COR-L47 (cell line): ENCODE measurements around the gene ZDHHC14.
"Not testable (repeated sequence)": the region's sequence is repeated elsewhere in the genome, so short reads cannot be mapped to it uniquely, and the experiment has no call there.

Source experiments
- DNase-seq: peaks from one replicate; lab custom pipeline; 2025; lab: John Stamatoyannopoulos, UW

ZDHHC14 gene

GRCh38 chr6:157571950-157572349 lies 191.0 kb downstream of the ZDHHC14 start:
- no peak for DNase-seq

- no peak for DNase-seq
Measured at GRCh38 chr6:157574851-157575424, 193.9 kb downstream of the ZDHHC14 start.

- no peak for DNase-seq
Measured at GRCh38 chr6:157575436-157576145, 194.6 kb downstream of the ZDHHC14 start.

- not testable (repeated sequence) for DNase-seq
Measured at GRCh38 chr6:157576991-157577390, 196.0 kb downstream of the ZDHHC14 start.

GRCh38 chr6:157578527-157578926 lies 197.5 kb downstream of the ZDHHC14 start:
- not testable (repeated sequence) for DNase-seq

GRCh38 chr6:157579467-157580031 lies 198.6 kb downstream of the ZDHHC14 start:
- no peak for DNase-seq

- DNase-seq = no peak
Measured at GRCh38 chr6:157584036-157584435, 203.0 kb downstream of the ZDHHC14 start.

- DNase-seq = no peak
Measured at GRCh38 chr6:157585274-157586087, 204.5 kb downstream of the ZDHHC14 start.

GRCh38 chr6:157586088-157586414 lies 205.1 kb downstream of the ZDHHC14 start:
- no peak for DNase-seq

- DNase-seq = no peak
Measured at GRCh38 chr6:157586476-157587126, 205.6 kb downstream of the ZDHHC14 start.

GRCh38 chr6:157587127-157587926 lies 206.3 kb downstream of the ZDHHC14 start:
- no peak for DNase-seq

- not testable (repeated sequence) for DNase-seq
Measured at GRCh38 chr6:157590654-157591053, 209.7 kb downstream of the ZDHHC14 start.

- no peak for DNase-seq
Measured at GRCh38 chr6:157592541-157592940, 211.6 kb downstream of the ZDHHC14 start.

- DNase-seq = no peak
Measured at GRCh38 chr6:157592980-157593379, 212.0 kb downstream of the ZDHHC14 start.

GRCh38 chr6:157593596-157593995 lies 212.6 kb downstream of the ZDHHC14 start:
- no peak for DNase-seq

- no peak for DNase-seq
Measured at GRCh38 chr6:157594292-157594691, 213.3 kb downstream of the ZDHHC14 start.

GRCh38 chr6:157595768-157596167 lies 214.8 kb downstream of the ZDHHC14 start:
- no peak for DNase-seq

GRCh38 chr6:157596461-157596860 lies 215.5 kb downstream of the ZDHHC14 start:
- no peak for DNase-seq

GRCh38 chr6:157596886-157597285 lies 215.9 kb downstream of the ZDHHC14 start:
- DNase-seq = no peak

- peak; percentile 12 for DNase-seq
Measured at GRCh38 chr6:157597461-157598312, 216.7 kb downstream of the ZDHHC14 start.
